ENCODE measurements around the gene MSI1.
A peak's percentile ranks its signal among the peaks of the same experiment; 100 is the strongest.
"Not testable (repeated sequence)": the region's sequence is repeated elsewhere in the genome, so short reads cannot be mapped to it uniquely, and the experiment has no call there.

Gene MSI1

GRCh38 chr12:120335447-120335846 lies 33.5 kb downstream of the MSI1 start:
- H3K79me2 ChIP-seq (ENCODE audit: low read length); H3K4me2 ChIP-seq (ENCODE audit: low read length); H3K9ac ChIP-seq (ENCODE audit: low read length); H2AFZ ChIP-seq (ENCODE audit: low read depth, low read length); H3K27me3 ChIP-seq (ENCODE audit: low read depth, low read length); H3K36me3 ChIP-seq (replicated peaks; ENCODE audit: low read depth, low read length); H3K27ac ChIP-seq (ENCODE audit: low read length); H4K20me1 ChIP-seq (ENCODE audit: insufficient read depth, low read length); H3K4me3 ChIP-seq (ENCODE audit: low read length); H3K9me3 ChIP-seq (ENCODE audit: insufficient read depth, low read length); H3K4me1 ChIP-seq (ENCODE audit: low read length): not testable (repeated sequence)
- peak; percentile 30 for TF ChIP-seq CTCF (IDR thresholded peaks at IDR 0.05; ENCODE audit: low read depth, low read length)

GRCh38 chr12:120332523-120332922 lies 36.4 kb downstream of the MSI1 start:
- Histone ChIP-seq H3K4me1 (ENCODE audit: low read length) (no peaks in the 10 kb centered on the region), H3K27ac (ENCODE audit: low read length) (no peak overlapping the region), H3K9ac (ENCODE audit: low read length) (no peak overlapping the region), H4K20me1 (ENCODE audit: insufficient read depth, low read length) (no peaks in the 10 kb centered on the region), H3K27me3 (ENCODE audit: low read depth, low read length) (no peaks in the 10 kb centered on the region), H3K4me2 (ENCODE audit: low read length) (no peak overlapping the region), H3K4me3 (ENCODE audit: low read length) (no peak overlapping the region), H3K9me3 (ENCODE audit: insufficient read depth, low read length) (peaks cover 7% of the 10 kb centered on the region), H3K36me3 (replicated peaks; ENCODE audit: low read depth, low read length) (no peaks in the 10 kb centered on the region), H2AFZ (ENCODE audit: low read depth, low read length) (no peak overlapping the region), H3K79me2 (ENCODE audit: low read length) (no peaks in the 10 kb centered on the region)
- TF ChIP-seq CTCF (IDR thresholded peaks at IDR 0.05; ENCODE audit: low read depth, low read length) (no peak), EZH2phosphoT487 (IDR thresholded peaks at IDR 0.05; ENCODE audit: low read depth) (no peak)

GRCh38 chr12:120332041-120332440 lies 36.9 kb downstream of the MSI1 start:
- no peak overlapping the region for H3K27ac ChIP-seq (ENCODE audit: low read length)
- TF ChIP-seq CTCF (IDR thresholded peaks at IDR 0.05; ENCODE audit: low read depth, low read length) (no peak), EZH2phosphoT487 (IDR thresholded peaks at IDR 0.05; ENCODE audit: low read depth) (no peak)
- H4K20me1 ChIP-seq (ENCODE audit: insufficient read depth, low read length), result no peaks in the 10 kb centered on the region
- no peaks in the 10 kb centered on the region for H3K27me3 ChIP-seq (ENCODE audit: low read depth, low read length)
- no peak overlapping the region for H3K9ac ChIP-seq (ENCODE audit: low read length)
- H3K4me1 ChIP-seq (ENCODE audit: low read length), result no peaks in the 10 kb centered on the region
- no peak overlapping the region for H3K4me2 ChIP-seq (ENCODE audit: low read length)
- H2AFZ ChIP-seq (ENCODE audit: low read depth, low read length), result no peak overlapping the region
- no peak overlapping the region for H3K4me3 ChIP-seq (ENCODE audit: low read length)
- H3K79me2 ChIP-seq (ENCODE audit: low read length), result no peaks in the 10 kb centered on the region
- peaks cover 2% of the 10 kb centered on the region for H3K9me3 ChIP-seq (ENCODE audit: insufficient read depth, low read length)
- H3K36me3 ChIP-seq (replicated peaks; ENCODE audit: low read depth, low read length), result no peaks in the 10 kb centered on the region

GRCh38 chr12:120331390-120331789 lies 37.6 kb downstream of the MSI1 start:
- Histone ChIP-seq H3K4me2 (ENCODE audit: low read length) (no peak overlapping the region), H3K9ac (ENCODE audit: low read length) (no peak overlapping the region), H3K4me1 (ENCODE audit: low read length) (no peaks in the 10 kb centered on the region), H3K27me3 (ENCODE audit: low read depth, low read length) (no peaks in the 10 kb centered on the region), H3K36me3 (replicated peaks; ENCODE audit: low read depth, low read length) (no peaks in the 10 kb centered on the region), H3K9me3 (ENCODE audit: insufficient read depth, low read length) (no peaks in the 10 kb centered on the region), H2AFZ (ENCODE audit: low read depth, low read length) (no peak overlapping the region), H3K27ac (ENCODE audit: low read length) (no peak overlapping the region), H3K79me2 (ENCODE audit: low read length) (no peaks in the 10 kb centered on the region), H3K4me3 (ENCODE audit: low read length) (no peak overlapping the region), H4K20me1 (ENCODE audit: insufficient read depth, low read length) (no peaks in the 10 kb centered on the region)
- TF ChIP-seq CTCF (IDR thresholded peaks at IDR 0.05; ENCODE audit: low read depth, low read length) (no peak), EZH2phosphoT487 (IDR thresholded peaks at IDR 0.05; ENCODE audit: low read depth) (no peak)
